Measurements from ENCODE around the gene IQSEC1. TPM values are rescaled to one million over a fixed set of nuclear protein-coding genes. Genes with fewer than 3 reads are reported as not detected.
A peak's percentile ranks its signal among the peaks of the same experiment; 100 is the strongest.

IQSEC1 gene
- total and polyA plus RNA-seq, 2 donors (not counting 1 experiment from before 2014, with no cell fraction given): 96.7 to 222 TPM

DNA sequence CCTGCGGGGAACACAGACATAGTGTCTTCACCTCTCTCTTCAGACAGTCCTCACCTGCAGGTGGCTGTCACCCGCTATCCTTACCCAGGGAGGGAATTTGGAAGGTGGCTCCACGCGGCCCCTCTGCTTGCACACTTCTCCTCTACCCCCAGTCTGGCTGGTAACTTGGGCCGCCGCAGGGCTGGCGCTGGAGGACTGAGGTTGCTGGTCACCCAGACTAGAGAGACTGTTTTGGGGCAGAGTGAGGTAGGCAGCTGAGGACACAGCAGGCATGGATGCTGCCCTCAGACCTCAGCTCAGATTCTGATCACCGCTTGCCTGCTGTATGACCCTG lies 12.6 kb upstream of the IQSEC1 start:
- no peak for ATAC-seq (ENCODE audit: low read depth)
- Mint-ChIP-seq H3K4me1 (peaks cover 85% of the 10 kb centered on the region), H3K9me3 (ENCODE audit: insufficient read depth) (no peaks in the 10 kb centered on the region), H3K27me3 (no peaks in the 10 kb centered on the region), H3K27ac (peak overlapping the region; percentile 79), H3K4me3 (no peak overlapping the region)
- ChIA-PET POLR2A (interaction anchor here (1.2 to 2.8 kb wide), 2 partner anchors 65 to 75 kb away, joined by 3 to 6 read pairs; no protein-coding TSS in a partner anchor), CTCF (interaction anchor here (1.3 to 2.6 kb wide), 3 partner anchors 39 to 367 kb away, joined by 4 to 12 read pairs (median 5); no protein-coding TSS in a partner anchor)
- Histone ChIP-seq H3K79me2 (ENCODE audit: control insufficient read depth, insufficient read depth, low read length) (peaks cover under 1% of the 10 kb centered on the region), H3K36me3 (replicated peaks in 1 of 2; ENCODE audit: control extremely low read depth in 1 of 2, control insufficient read depth in 1 of 2, extremely low read depth in 1 of 2, insufficient read depth in 2 of 2, low read length in 1 of 2) (no peaks in the 10 kb centered on the region), H3K27me3 (replicated peaks in 1 of 4; ENCODE audit: control extremely low read depth in 1 of 4, control insufficient read depth in 3 of 4, insufficient read depth in 4 of 4, low read length in 3 of 4) (no peaks in the 10 kb centered on the region), H3K4me3 (ENCODE audit: control extremely low read depth in 1 of 5, extremely low read depth in 1 of 5, insufficient read depth in 1 of 5, low read depth in 2 of 5, low read length in 4 of 5) (no peak overlapping the region), H3K9me3 (ENCODE audit: control extremely low read depth in 1 of 3, control insufficient read depth in 2 of 3, insufficient read depth in 1 of 3, low read length in 2 of 3) (peaks cover 0 to 16% (median 0%) of the 10 kb centered on the region in 3 donors), H3K4me2 (replicated peaks; ENCODE audit: low read depth, low read length, poor library complexity, severe bottlenecking) (peak overlapping the region; percentile 66), H2AFZ (ENCODE audit: insufficient read depth, low read depth, low read length, poor library complexity, severe bottlenecking) (no peak overlapping the region), H3K9ac (ENCODE audit: low read length) (no peak overlapping the region), H3K27ac (ENCODE audit: low read length in 2 of 2) (peak overlapping the region; percentile 86 to 94), H4K20me1 (ENCODE audit: control insufficient read depth, insufficient read depth, low read length, poor library complexity, severe bottlenecking) (no peaks in the 10 kb centered on the region), H3K4me1 (ENCODE audit: control insufficient read depth in 2 of 2, insufficient read depth in 2 of 2, low read length in 2 of 2) (peaks cover 80 to 88% of the 10 kb centered on the region in 2 donors)
- TF ChIP-seq, protein P1, sequence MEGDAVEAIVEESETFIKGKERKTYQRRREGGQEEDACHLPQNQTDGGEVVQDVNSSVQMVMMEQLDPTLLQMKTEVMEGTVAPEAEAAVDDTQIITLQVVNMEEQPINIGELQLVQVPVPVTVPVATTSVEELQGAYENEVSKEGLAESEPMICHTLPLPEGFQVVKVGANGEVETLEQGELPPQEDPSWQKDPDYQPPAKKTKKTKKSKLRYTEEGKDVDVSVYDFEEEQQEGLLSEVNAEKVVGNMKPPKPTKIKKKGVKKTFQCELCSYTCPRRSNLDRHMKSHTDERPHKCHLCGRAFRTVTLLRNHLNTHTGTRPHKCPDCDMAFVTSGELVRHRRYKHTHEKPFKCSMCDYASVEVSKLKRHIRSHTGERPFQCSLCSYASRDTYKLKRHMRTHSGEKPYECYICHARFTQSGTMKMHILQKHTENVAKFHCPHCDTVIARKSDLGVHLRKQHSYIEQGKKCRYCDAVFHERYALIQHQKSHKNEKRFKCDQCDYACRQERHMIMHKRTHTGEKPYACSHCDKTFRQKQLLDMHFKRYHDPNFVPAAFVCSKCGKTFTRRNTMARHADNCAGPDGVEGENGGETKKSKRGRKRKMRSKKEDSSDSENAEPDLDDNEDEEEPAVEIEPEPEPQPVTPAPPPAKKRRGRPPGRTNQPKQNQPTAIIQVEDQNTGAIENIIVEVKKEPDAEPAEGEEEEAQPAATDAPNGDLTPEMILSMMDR (IDR thresholded peaks at IDR 0.05): no peak
- TF ChIP-seq EZH2 (IDR thresholded peaks at IDR 0.05; ENCODE audit: borderline replicate concordance, insufficient read depth, low read depth, low read length, poor library complexity, severe bottlenecking): no peak
- intact Hi-C loops (cut with micrococcal nuclease): loop anchor here (2.0 to 5.0 kb wide), 3 partner anchors 71 to 184 kb away; no protein-coding TSS in a partner anchor
- 95% methylated on average over 4 of the region's 8 CpGs for WGBS (ENCODE audit: insufficient coverage)
- no peak for DNase-seq

DNA sequence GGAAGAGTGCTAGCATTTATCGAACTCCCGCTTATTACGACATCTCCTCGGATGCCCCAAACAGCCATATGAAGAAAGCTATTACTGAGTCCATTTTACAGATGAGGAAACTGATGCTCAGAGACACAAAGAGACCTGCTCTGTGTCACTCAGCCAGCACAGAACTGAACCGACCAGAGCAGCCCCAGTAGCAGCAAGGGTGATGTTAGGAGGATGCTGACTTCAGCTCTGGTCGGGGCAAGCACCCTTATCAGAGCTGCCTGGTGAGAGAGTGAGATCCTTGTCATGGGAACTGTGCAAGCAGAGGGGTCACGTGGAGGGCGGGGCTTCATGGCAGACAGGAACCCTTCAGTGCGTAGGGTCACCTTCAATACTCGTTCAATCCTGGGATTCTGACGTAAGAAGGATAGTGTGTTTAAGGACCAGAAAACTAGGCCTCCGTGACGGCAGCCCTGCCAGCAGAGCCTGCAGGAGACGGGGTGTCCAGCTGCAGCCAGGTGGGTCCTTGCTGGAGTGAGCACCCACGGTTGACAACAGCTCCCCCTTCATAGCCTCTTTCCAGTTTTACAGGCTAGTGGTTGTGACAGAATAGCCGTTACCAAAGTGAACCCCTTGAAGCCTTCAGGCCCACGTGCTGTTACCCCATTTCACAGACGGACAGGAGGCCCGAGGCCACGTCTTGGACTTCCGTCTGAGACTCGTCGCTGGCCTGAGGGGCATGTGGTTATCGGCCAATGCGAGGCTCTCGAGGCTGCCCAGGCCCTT lies 12.0 kb upstream of the IQSEC1 start:
- peak overlapping the region; percentile 86 to 94 for H3K27ac ChIP-seq (ENCODE audit: low read length in 2 of 2)
- H3K27me3 Mint-ChIP-seq: no peaks in the 10 kb centered on the region

More for the DNA sequence above, 12.0 kb upstream of the IQSEC1 start:
- H2AFZ ChIP-seq (ENCODE audit: insufficient read depth, low read depth, low read length, poor library complexity, severe bottlenecking): no peak overlapping the region
- no peaks in the 10 kb centered on the region for H4K20me1 ChIP-seq (ENCODE audit: control insufficient read depth, insufficient read depth, low read length, poor library complexity, severe bottlenecking)
- Mint-ChIP-seq H3K9me3 (ENCODE audit: insufficient read depth) (no peaks in the 10 kb centered on the region), H3K4me1 (peaks cover 88% of the 10 kb centered on the region), H3K4me3 (peak overlapping the region; percentile 18), H3K27ac (peak overlapping the region; percentile 95)
- no peak overlapping the region for H3K9ac ChIP-seq (ENCODE audit: low read length)
- DNase-seq (peak; percentile 47), ATAC-seq (ENCODE audit: low read depth) (no peak)
- H3K79me2 ChIP-seq (ENCODE audit: control insufficient read depth, insufficient read depth, low read length): peaks cover 3% of the 10 kb centered on the region
- no peaks in the 10 kb centered on the region for H3K27me3 ChIP-seq (replicated peaks in 1 of 4; ENCODE audit: control extremely low read depth in 1 of 4, control insufficient read depth in 3 of 4, insufficient read depth in 4 of 4, low read length in 3 of 4)
- H3K9me3 ChIP-seq (ENCODE audit: control extremely low read depth in 1 of 3, control insufficient read depth in 2 of 3, insufficient read depth in 1 of 3, low read length in 2 of 3): peaks cover 0 to 16% (median 0%) of the 10 kb centered on the region in 3 donors
- no peaks in the 10 kb centered on the region for H3K36me3 ChIP-seq (replicated peaks in 1 of 2; ENCODE audit: control extremely low read depth in 1 of 2, control insufficient read depth in 1 of 2, extremely low read depth in 1 of 2, insufficient read depth in 2 of 2, low read length in 1 of 2)
- H3K4me3 ChIP-seq (ENCODE audit: control extremely low read depth in 1 of 5, extremely low read depth in 1 of 5, insufficient read depth in 1 of 5, low read depth in 2 of 5, low read length in 4 of 5): no peak overlapping the region
- peak overlapping the region; percentile 66 for H3K4me2 ChIP-seq (replicated peaks; ENCODE audit: low read depth, low read length, poor library complexity, severe bottlenecking)
- POLR2A ChIA-PET: no interaction called here
- TF ChIP-seq EZH2 (IDR thresholded peaks at IDR 0.05; ENCODE audit: borderline replicate concordance, insufficient read depth, low read depth, low read length, poor library complexity, severe bottlenecking): no peak
- TF ChIP-seq, protein P1 (IDR thresholded peaks at IDR 0.05): no peak
- peaks cover 85 to 93% of the 10 kb centered on the region in 2 donors for H3K4me1 ChIP-seq (ENCODE audit: control insufficient read depth in 2 of 2, insufficient read depth in 2 of 2, low read length in 2 of 2)
- intact Hi-C loops (cut with micrococcal nuclease): loop anchor here (2.0 to 5.0 kb wide), 3 partner anchors 70 to 183 kb away; no protein-coding TSS in a partner anchor
- CTCF ChIA-PET: interaction anchor here (0.6 to 2.6 kb wide), 4 partner anchors 11 to 368 kb away, joined by 4 to 12 read pairs (median 6); no protein-coding TSS in a partner anchor
- 89% methylated on average over 21 of the region's 26 CpGs for WGBS (ENCODE audit: insufficient coverage)
